Stimulated activated CD8-positive, alpha-beta memory T cell treated with anti-CD3 and anti-CD28 coated beads, Interleukin-15, amount 100 ng/mL, for 4 hours (primary cell): Measurements from ENCODE around the gene PEX26.
A peak's percentile ranks its signal among the peaks of the same experiment; 100 is the strongest.
"Not testable (repeated sequence)": the region's sequence is repeated elsewhere in the genome, so short reads cannot be mapped to it uniquely, and the experiment has no call there.

ENCODE experiments used
- DNase-seq, 2 donors: peaks; one replicate each; pipeline ENCODE4 v3.0.0-alpha.2; 2020; ENCODE audit warnings: low read depth in 2 of 2

Gene PEX26

GRCh38 chr22:18077639-18078328 lies at the start of gene PEX26:
PEX26 (plus strand) TSS chr22:18077990; CDS start chr22:18078377, 387 bp downstream.
- DNase-seq, result peak; percentile 89 to 90

- DNase-seq, result no peak
Measured at GRCh38 chr22:18028817-18029527, 48.8 kb upstream of the PEX26 start.

GRCh38 chr22:18029686-18030267 lies 48.0 kb upstream of the PEX26 start:
- no peak for DNase-seq

GRCh38 chr22:18031695-18032454 lies 45.9 kb upstream of the PEX26 start:
- DNase-seq, result no peak

- no peak for DNase-seq
Measured at GRCh38 chr22:18032455-18033101, 45.2 kb upstream of the PEX26 start.

GRCh38 chr22:18033204-18033998 lies 44.4 kb upstream of the PEX26 start:
- no peak for DNase-seq

GRCh38 chr22:18034076-18034475 lies 43.7 kb upstream of the PEX26 start:
- DNase-seq, result no peak

GRCh38 chr22:18035751-18036150 lies 42.0 kb upstream of the PEX26 start:
- DNase-seq, result no peak

- DNase-seq, result not testable (repeated sequence)
Measured at GRCh38 chr22:18040898-18041297, 36.9 kb upstream of the PEX26 start.

GRCh38 chr22:18042685-18043084 lies 35.1 kb upstream of the PEX26 start:
- DNase-seq, result no peak

GRCh38 chr22:18044548-18045271 lies 33.1 kb upstream of the PEX26 start:
- DNase-seq, result no peak

GRCh38 chr22:18045794-18046193 lies 32.0 kb upstream of the PEX26 start:
- DNase-seq, result no peak

- DNase-seq, result no peak
Measured at GRCh38 chr22:18048041-18048440, 29.7 kb upstream of the PEX26 start.

- DNase-seq, result no peak
Measured at GRCh38 chr22:18048441-18048898, 29.3 kb upstream of the PEX26 start.

- DNase-seq, result no peak
Measured at GRCh38 chr22:18050065-18050464, 27.7 kb upstream of the PEX26 start.

GRCh38 chr22:18051113-18051512 lies 26.7 kb upstream of the PEX26 start:
- DNase-seq, result not testable (repeated sequence)

- not testable (repeated sequence) for DNase-seq
Measured at GRCh38 chr22:18053216-18053946, 24.4 kb upstream of the PEX26 start.

GRCh38 chr22:18055619-18056160 lies 22.1 kb upstream of the PEX26 start:
- DNase-seq, result no peak

- DNase-seq, result no peak
Measured at GRCh38 chr22:18056161-18056666, 21.6 kb upstream of the PEX26 start.
